ENCODE measurements around the gene FDCSP. TPM values are rescaled to one million over a fixed set of nuclear protein-coding genes. Genes with fewer than 3 reads are reported as not detected.
"Not testable (repeated sequence)": the region's sequence is repeated elsewhere in the genome, so short reads cannot be mapped to it uniquely, and the experiment has no call there.

The FDCSP gene
- total and polyA plus RNA-seq, 2 donors (not counting 1 experiment from before 2014, with no cell fraction given) = not detected

DNA sequence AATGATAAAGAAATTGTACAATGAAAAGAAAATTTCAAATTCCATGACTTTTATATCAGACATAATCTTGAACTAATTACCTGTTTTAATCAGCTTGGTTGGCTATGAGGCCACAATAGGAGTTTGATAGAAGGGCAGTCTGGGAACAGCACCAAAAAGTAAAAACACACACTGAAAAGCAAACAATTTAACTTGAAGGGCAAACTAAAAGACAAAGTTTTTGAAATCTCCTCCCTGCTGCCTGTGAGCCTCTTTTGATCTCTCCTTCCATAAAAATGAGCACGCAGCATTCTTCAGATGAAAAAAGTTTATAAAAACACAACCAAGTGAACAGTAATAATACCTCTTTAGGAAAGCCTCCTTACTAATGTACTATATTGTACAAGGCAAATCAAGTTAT, 22.3 kb upstream of the FDCSP start:
- TF ChIP-seq EZH2 (IDR thresholded peaks at IDR 0.05; ENCODE audit: low read length, missing control alignments) = no peak
- TF ChIP-seq, protein P1, sequence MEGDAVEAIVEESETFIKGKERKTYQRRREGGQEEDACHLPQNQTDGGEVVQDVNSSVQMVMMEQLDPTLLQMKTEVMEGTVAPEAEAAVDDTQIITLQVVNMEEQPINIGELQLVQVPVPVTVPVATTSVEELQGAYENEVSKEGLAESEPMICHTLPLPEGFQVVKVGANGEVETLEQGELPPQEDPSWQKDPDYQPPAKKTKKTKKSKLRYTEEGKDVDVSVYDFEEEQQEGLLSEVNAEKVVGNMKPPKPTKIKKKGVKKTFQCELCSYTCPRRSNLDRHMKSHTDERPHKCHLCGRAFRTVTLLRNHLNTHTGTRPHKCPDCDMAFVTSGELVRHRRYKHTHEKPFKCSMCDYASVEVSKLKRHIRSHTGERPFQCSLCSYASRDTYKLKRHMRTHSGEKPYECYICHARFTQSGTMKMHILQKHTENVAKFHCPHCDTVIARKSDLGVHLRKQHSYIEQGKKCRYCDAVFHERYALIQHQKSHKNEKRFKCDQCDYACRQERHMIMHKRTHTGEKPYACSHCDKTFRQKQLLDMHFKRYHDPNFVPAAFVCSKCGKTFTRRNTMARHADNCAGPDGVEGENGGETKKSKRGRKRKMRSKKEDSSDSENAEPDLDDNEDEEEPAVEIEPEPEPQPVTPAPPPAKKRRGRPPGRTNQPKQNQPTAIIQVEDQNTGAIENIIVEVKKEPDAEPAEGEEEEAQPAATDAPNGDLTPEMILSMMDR (conservative IDR thresholded peaks at IDR 0.05 in 1 of 2, IDR thresholded peaks at IDR 0.05 in 1 of 2; ENCODE audit: low read depth in 1 of 2, low read length in 2 of 2) = no peak
- H3K4me2 ChIP-seq (ENCODE audit: extremely low read depth, insufficient read depth, low read length) = no peak overlapping the region
- no peak overlapping the region for H3K27ac ChIP-seq (ENCODE audit: insufficient read depth, low read length)
- no peak overlapping the region for H3K9ac ChIP-seq (ENCODE audit: insufficient read depth, low read length)
- H3K4me3 ChIP-seq (replicated peaks in 1 of 4; ENCODE audit: control extremely low read depth in 1 of 4, insufficient read depth in 1 of 4, low read depth in 3 of 4, low read length in 4 of 4) = no peak overlapping the region
- no peaks in the 10 kb centered on the region for H3K9me3 ChIP-seq (ENCODE audit: control insufficient read depth, insufficient read depth, low read depth, low read length)
- no peak overlapping the region for H2AFZ ChIP-seq (ENCODE audit: low read length)
- H3K4me1 ChIP-seq (ENCODE audit: control insufficient read depth, extremely low read depth, insufficient read depth, low read length) = no peaks in the 10 kb centered on the region
- H3K27me3 ChIP-seq (ENCODE audit: control insufficient read depth, insufficient read depth, low read length) = no peaks in the 10 kb centered on the region
- no peak for DNase-seq (ENCODE audit: low read depth in 2 of 2)
- H3K36me3 ChIP-seq (ENCODE audit: control insufficient read depth, insufficient read depth, low read length) = no peaks in the 10 kb centered on the region
- no peaks in the 10 kb centered on the region for H3K79me2 ChIP-seq (ENCODE audit: control insufficient read depth, insufficient read depth, low read length)
- no peaks in the 10 kb centered on the region for H4K20me1 ChIP-seq (ENCODE audit: control insufficient read depth, extremely low read depth, insufficient read depth, low read length)

DNA sequence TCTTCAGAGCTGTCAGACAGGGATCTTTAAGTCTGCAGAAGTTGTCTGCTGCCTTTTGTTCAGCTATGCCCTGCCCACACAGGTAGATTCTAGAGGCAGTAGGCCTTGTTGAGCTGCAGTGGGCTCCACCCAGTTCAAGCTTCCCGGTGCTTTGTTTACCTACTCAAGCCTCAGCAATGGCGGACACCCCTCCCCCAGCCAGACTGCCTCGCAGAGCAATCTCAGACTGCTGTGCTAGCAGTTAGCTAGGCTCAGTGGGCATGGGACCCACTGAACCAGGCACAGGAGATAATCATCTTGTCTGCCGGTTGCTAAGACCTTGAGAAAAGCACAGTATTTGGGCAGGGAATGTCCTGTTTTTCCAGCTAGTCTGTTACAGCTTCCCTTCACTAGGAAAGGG, 13.2 kb upstream of the FDCSP start:
- not testable (repeated sequence) for H2AFZ ChIP-seq (ENCODE audit: low read length); H3K27ac ChIP-seq (ENCODE audit: insufficient read depth, low read length); H3K4me2 ChIP-seq (ENCODE audit: extremely low read depth, insufficient read depth, low read length); H3K79me2 ChIP-seq (ENCODE audit: control insufficient read depth, insufficient read depth, low read length); H3K36me3 ChIP-seq (ENCODE audit: control insufficient read depth, insufficient read depth, low read length); H3K4me1 ChIP-seq (ENCODE audit: control insufficient read depth, extremely low read depth, insufficient read depth, low read length); H3K9me3 ChIP-seq (ENCODE audit: control insufficient read depth, insufficient read depth, low read depth, low read length); H3K27me3 ChIP-seq (ENCODE audit: control insufficient read depth, insufficient read depth, low read length); DNase-seq (ENCODE audit: low read depth in 2 of 2); H3K4me3 ChIP-seq (replicated peaks in 1 of 4; ENCODE audit: control extremely low read depth in 1 of 4, insufficient read depth in 1 of 4, low read depth in 3 of 4, low read length in 4 of 4); H4K20me1 ChIP-seq (ENCODE audit: control insufficient read depth, extremely low read depth, insufficient read depth, low read length); H3K9ac ChIP-seq (ENCODE audit: insufficient read depth, low read length)

DNA sequence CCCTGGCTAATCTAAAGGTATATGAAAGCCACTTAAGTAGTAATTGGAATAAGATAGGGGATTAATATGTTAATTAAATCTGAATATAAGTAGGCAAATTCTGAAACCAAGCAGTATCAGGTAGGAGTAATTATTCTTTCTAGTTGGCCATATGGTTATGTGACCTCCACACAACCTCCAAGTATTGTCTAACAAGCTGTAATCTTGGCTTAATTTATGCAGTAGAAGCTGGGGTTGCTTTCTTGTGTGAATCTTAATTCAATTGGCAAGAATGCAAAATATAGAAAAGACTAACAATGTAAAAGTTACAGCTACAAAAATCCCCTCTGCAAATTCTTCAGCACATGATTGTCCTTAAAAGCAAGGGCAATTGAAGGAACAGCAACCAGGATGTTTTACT, 9.8 kb upstream of the FDCSP start:
- not testable (repeated sequence) for H3K9me3 ChIP-seq (ENCODE audit: control insufficient read depth, insufficient read depth, low read depth, low read length); H2AFZ ChIP-seq (ENCODE audit: low read length); H3K4me3 ChIP-seq (replicated peaks in 1 of 4; ENCODE audit: control extremely low read depth in 1 of 4, insufficient read depth in 1 of 4, low read depth in 3 of 4, low read length in 4 of 4); H3K27me3 ChIP-seq (ENCODE audit: control insufficient read depth, insufficient read depth, low read length); H3K27ac ChIP-seq (ENCODE audit: insufficient read depth, low read length); H3K36me3 ChIP-seq (ENCODE audit: control insufficient read depth, insufficient read depth, low read length); H3K4me2 ChIP-seq (ENCODE audit: extremely low read depth, insufficient read depth, low read length); H4K20me1 ChIP-seq (ENCODE audit: control insufficient read depth, extremely low read depth, insufficient read depth, low read length); H3K79me2 ChIP-seq (ENCODE audit: control insufficient read depth, insufficient read depth, low read length); DNase-seq (ENCODE audit: low read depth in 2 of 2); H3K4me1 ChIP-seq (ENCODE audit: control insufficient read depth, extremely low read depth, insufficient read depth, low read length); H3K9ac ChIP-seq (ENCODE audit: insufficient read depth, low read length)

DNA sequence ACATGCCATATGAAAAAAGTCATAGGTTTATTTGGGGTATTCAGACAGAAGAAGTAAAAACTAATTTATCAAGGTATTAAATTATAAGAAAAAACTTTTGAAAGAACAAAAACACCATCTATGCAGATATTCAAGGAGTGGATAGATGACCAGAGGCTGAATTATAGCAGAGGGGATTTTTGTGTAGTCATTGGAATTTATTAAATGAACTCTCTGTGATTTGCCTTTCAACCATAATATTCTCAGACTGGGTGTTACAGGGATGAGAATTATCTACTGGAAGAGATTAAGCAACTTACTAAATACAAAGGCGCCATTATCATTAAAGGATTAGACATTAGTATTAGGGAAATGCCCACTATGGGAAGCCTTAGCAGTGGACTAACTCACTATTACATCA, 9.4 kb upstream of the FDCSP start:
- H3K4me3 ChIP-seq (replicated peaks in 1 of 4; ENCODE audit: control extremely low read depth in 1 of 4, insufficient read depth in 1 of 4, low read depth in 3 of 4, low read length in 4 of 4); DNase-seq (ENCODE audit: low read depth in 2 of 2); H3K4me1 ChIP-seq (ENCODE audit: control insufficient read depth, extremely low read depth, insufficient read depth, low read length); H3K27ac ChIP-seq (ENCODE audit: insufficient read depth, low read length); H3K9ac ChIP-seq (ENCODE audit: insufficient read depth, low read length); H3K27me3 ChIP-seq (ENCODE audit: control insufficient read depth, insufficient read depth, low read length); H3K36me3 ChIP-seq (ENCODE audit: control insufficient read depth, insufficient read depth, low read length); H2AFZ ChIP-seq (ENCODE audit: low read length); H3K79me2 ChIP-seq (ENCODE audit: control insufficient read depth, insufficient read depth, low read length); H3K4me2 ChIP-seq (ENCODE audit: extremely low read depth, insufficient read depth, low read length); H3K9me3 ChIP-seq (ENCODE audit: control insufficient read depth, insufficient read depth, low read depth, low read length); H4K20me1 ChIP-seq (ENCODE audit: control insufficient read depth, extremely low read depth, insufficient read depth, low read length): not testable (repeated sequence)

DNA sequence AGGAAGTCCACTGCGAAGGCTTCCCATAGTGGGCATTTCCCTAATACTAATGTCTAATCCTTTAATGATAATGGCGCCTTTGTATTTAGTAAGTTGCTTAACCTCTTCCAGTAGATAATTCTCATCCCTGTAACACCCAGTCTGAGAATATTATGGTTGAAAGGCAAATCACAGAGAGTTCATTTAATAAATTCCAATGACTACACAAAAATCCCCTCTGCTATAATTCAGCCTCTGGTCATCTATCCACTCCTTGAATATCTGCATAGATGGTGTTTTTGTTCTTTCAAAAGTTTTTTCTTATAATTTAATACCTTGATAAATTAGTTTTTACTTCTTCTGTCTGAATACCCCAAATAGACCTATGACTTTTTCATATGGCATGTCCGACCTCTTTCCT, 4.5 kb upstream of the FDCSP start:
- not testable (repeated sequence) for H3K9ac ChIP-seq (ENCODE audit: insufficient read depth, low read length); H3K9me3 ChIP-seq (ENCODE audit: control insufficient read depth, insufficient read depth, low read depth, low read length); H4K20me1 ChIP-seq (ENCODE audit: control insufficient read depth, extremely low read depth, insufficient read depth, low read length); H3K4me2 ChIP-seq (ENCODE audit: extremely low read depth, insufficient read depth, low read length); H3K4me1 ChIP-seq (ENCODE audit: control insufficient read depth, extremely low read depth, insufficient read depth, low read length); H2AFZ ChIP-seq (ENCODE audit: low read length); H3K27me3 ChIP-seq (ENCODE audit: control insufficient read depth, insufficient read depth, low read length); H3K79me2 ChIP-seq (ENCODE audit: control insufficient read depth, insufficient read depth, low read length); H3K36me3 ChIP-seq (ENCODE audit: control insufficient read depth, insufficient read depth, low read length); DNase-seq (ENCODE audit: low read depth in 2 of 2); H3K4me3 ChIP-seq (replicated peaks in 1 of 4; ENCODE audit: control extremely low read depth in 1 of 4, insufficient read depth in 1 of 4, low read depth in 3 of 4, low read length in 4 of 4); H3K27ac ChIP-seq (ENCODE audit: insufficient read depth, low read length)

DNA sequence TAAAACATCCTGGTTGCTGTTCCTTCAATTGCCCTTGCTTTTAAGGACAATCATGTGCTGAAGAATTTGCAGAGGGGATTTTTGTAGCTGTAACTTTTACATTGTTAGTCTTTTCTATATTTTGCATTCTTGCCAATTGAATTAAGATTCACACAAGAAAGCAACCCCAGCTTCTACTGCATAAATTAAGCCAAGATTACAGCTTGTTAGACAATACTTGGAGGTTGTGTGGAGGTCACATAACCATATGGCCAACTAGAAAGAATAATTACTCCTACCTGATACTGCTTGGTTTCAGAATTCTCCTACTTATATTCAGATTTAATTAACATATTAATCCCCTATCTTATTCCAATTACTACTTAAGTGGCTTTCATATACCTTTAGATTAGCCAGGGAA, 4.1 kb upstream of the FDCSP start:
- not testable (repeated sequence) for H3K27ac ChIP-seq (ENCODE audit: insufficient read depth, low read length); H2AFZ ChIP-seq (ENCODE audit: low read length); H3K79me2 ChIP-seq (ENCODE audit: control insufficient read depth, insufficient read depth, low read length); H3K4me1 ChIP-seq (ENCODE audit: control insufficient read depth, extremely low read depth, insufficient read depth, low read length); H4K20me1 ChIP-seq (ENCODE audit: control insufficient read depth, extremely low read depth, insufficient read depth, low read length); DNase-seq (ENCODE audit: low read depth in 2 of 2); H3K9ac ChIP-seq (ENCODE audit: insufficient read depth, low read length); H3K4me2 ChIP-seq (ENCODE audit: extremely low read depth, insufficient read depth, low read length); H3K4me3 ChIP-seq (replicated peaks in 1 of 4; ENCODE audit: control extremely low read depth in 1 of 4, insufficient read depth in 1 of 4, low read depth in 3 of 4, low read length in 4 of 4); H3K9me3 ChIP-seq (ENCODE audit: control insufficient read depth, insufficient read depth, low read depth, low read length); H3K36me3 ChIP-seq (ENCODE audit: control insufficient read depth, insufficient read depth, low read length); H3K27me3 ChIP-seq (ENCODE audit: control insufficient read depth, insufficient read depth, low read length)
